Glutamatergic neuron (in vitro differentiated cells): ENCODE results near the gene CNTN6. TPM values are rescaled to one million over a fixed set of nuclear protein-coding genes. Genes with fewer than 3 reads are reported as not detected.

Experiments
- DNase-seq: peaks from one replicate; pipeline ENCODE4 v3.0.0; 2022
- H3K27ac Mint-ChIP-seq: one replicate; pipeline ENCODE4 v1.8.0; 2020; ENCODE audit warnings: mild to moderate bottlenecking, mixed read lengths, inconsistent platforms; ENCODE audit not compliant: unreplicated experiment
- H3K27me3 Mint-ChIP-seq: one replicate; pipeline ENCODE4 v1.8.0; 2020; ENCODE audit warnings: mild to moderate bottlenecking, moderate library complexity, mixed read lengths, inconsistent platforms; ENCODE audit not compliant: unreplicated experiment
- H3K36me3 Mint-ChIP-seq: one replicate; pipeline ENCODE4 v1.8.0; 2020; ENCODE audit warnings: mild to moderate bottlenecking, mixed read lengths, inconsistent platforms; ENCODE audit not compliant: unreplicated experiment
- H3K4me1 Mint-ChIP-seq: one replicate; pipeline ENCODE4 v1.8.0; 2020; ENCODE audit warnings: mild to moderate bottlenecking, low read depth, mixed read lengths, inconsistent platforms; ENCODE audit not compliant: unreplicated experiment
- H3K4me3 Mint-ChIP-seq: one replicate; pipeline ENCODE4 v1.8.0; 2020; ENCODE audit warnings: mild to moderate bottlenecking, mixed read lengths, inconsistent platforms; ENCODE audit not compliant: unreplicated experiment
- H3K9me3 Mint-ChIP-seq: one replicate; pipeline ENCODE4 v1.8.0; 2020; ENCODE audit warnings: mild to moderate bottlenecking, moderate library complexity, mixed read lengths, inconsistent platforms; ENCODE audit not compliant: unreplicated experiment
- CTCF ChIP-seq: fragments of 200-600 bp; sonication (generic); IDR thresholded peaks from one replicate; pipeline ENCODE4 v1.5.0; 2021; ENCODE audit not compliant: partially characterized antibody, unreplicated experiment
- total RNA-seq: library from RNA; stranded (reverse); fragmentation: NEBNext Ultra II Directional; extraction: Animal tissue kit (Norgen Biotek cat#: 25700); gene quantifications from one replicate; pipeline ENCODE4 v1.2.1, GENCODE V29; 2021; ENCODE audit not compliant: unreplicated experiment

The CNTN6 gene
- total RNA-seq, 1 donor from 2014 or later = 23.2 TPM

- DNase-seq = no peak
- peaks cover 4% of the 10 kb centered on the region for H3K36me3 Mint-ChIP-seq
- no peaks in the 10 kb centered on the region for H3K4me1 Mint-ChIP-seq
- no peak for TF ChIP-seq CTCF
- no peaks in the 10 kb centered on the region for H3K27me3 Mint-ChIP-seq
- H3K4me3 Mint-ChIP-seq = no peak overlapping the region
- H3K9me3 Mint-ChIP-seq = no peaks in the 10 kb centered on the region
- H3K27ac Mint-ChIP-seq = no peak overlapping the region
These were observed 201.8 kb downstream of the CNTN6 start for GRCh38 chr3:1294586-1294985.

GRCh38 chr3:1318296-1319005, 225.6 kb downstream of the CNTN6 start:
- TF ChIP-seq CTCF = no peak
- no peaks in the 10 kb centered on the region for H3K27me3 Mint-ChIP-seq
- H3K36me3 Mint-ChIP-seq = no peaks in the 10 kb centered on the region
- no peak overlapping the region for H3K27ac Mint-ChIP-seq
- peaks cover under 1% of the 10 kb centered on the region for H3K4me1 Mint-ChIP-seq
- H3K4me3 Mint-ChIP-seq = no peak overlapping the region
- no peak for DNase-seq
- H3K9me3 Mint-ChIP-seq = no peaks in the 10 kb centered on the region

- H3K9me3 Mint-ChIP-seq = no peaks in the 10 kb centered on the region
- DNase-seq = no peak
- no peak overlapping the region for H3K4me3 Mint-ChIP-seq
- H3K27me3 Mint-ChIP-seq = no peaks in the 10 kb centered on the region
- no peaks in the 10 kb centered on the region for H3K36me3 Mint-ChIP-seq
- H3K4me1 Mint-ChIP-seq = peaks cover 8% of the 10 kb centered on the region
- no peak overlapping the region for H3K27ac Mint-ChIP-seq
- no peak for TF ChIP-seq CTCF
These were observed 233.7 kb downstream of the CNTN6 start for GRCh38 chr3:1326546-1326945.

GRCh38 chr3:1330107-1330506, 237.3 kb downstream of the CNTN6 start:
- no peak for TF ChIP-seq CTCF
- Mint-ChIP-seq H3K4me3 (no peak overlapping the region), H3K27ac (no peak overlapping the region), H3K27me3 (no peaks in the 10 kb centered on the region), H3K4me1 (peaks cover 13% of the 10 kb centered on the region), H3K36me3 (no peaks in the 10 kb centered on the region), H3K9me3 (no peaks in the 10 kb centered on the region)
- DNase-seq = no peak

GRCh38 chr3:1346386-1346785, 253.6 kb downstream of the CNTN6 start:
- DNase-seq = no peak
- Mint-ChIP-seq H3K9me3 (peaks cover 2% of the 10 kb centered on the region), H3K4me1 (peaks cover 9% of the 10 kb centered on the region), H3K36me3 (no peaks in the 10 kb centered on the region), H3K27me3 (no peaks in the 10 kb centered on the region), H3K4me3 (no peak overlapping the region), H3K27ac (peak overlapping the region; percentile 50)
- no peak for TF ChIP-seq CTCF
